WTC11 (cell line): Measurements from ENCODE around the gene GPS2. TPM values are rescaled to one million over a fixed set of nuclear protein-coding genes. Genes with fewer than 3 reads are reported as not detected.
A peak's percentile ranks its signal among the peaks of the same experiment; 100 is the strongest.
"Not testable (repeated sequence)": the region's sequence is repeated elsewhere in the genome, so short reads cannot be mapped to it uniquely, and the experiment has no call there.

Experiments
- ATAC-seq: fragments of 200-7000 bp; cut with Tn5 transposase; 2 replicates; pipeline ENCODE4 v1.10.0; 2021; ENCODE audit warnings: mild to moderate bottlenecking, moderate library complexity
- CTCF ChIA-PET: fragments of 300-600 bp; sonication (Branson Sonifier 250); formaldehyde crosslinking; loops from one replicate; lab custom pipeline; 2021; ENCODE audit warnings: antibody characterized with exemption; lab: Charles Lee
- POLR2A ChIA-PET: fragments of 350-600 bp; sonication (Branson Sonifier 250); formaldehyde crosslinking; loops from one replicate; lab custom pipeline; 2021; ENCODE audit warnings: antibody characterized with exemption; lab: Charles Lee
- DNase-seq: peaks from one replicate; pipeline ENCODE4 v3.0.0; 2021; ENCODE audit warnings: low spot score
- H3K27ac Mint-ChIP-seq: 2 replicates; pipeline ENCODE4 v1.8.0; 2021; ENCODE audit warnings: mixed read lengths
- H3K27me3 Mint-ChIP-seq: 2 replicates; pipeline ENCODE4 v1.8.0; 2021; ENCODE audit warnings: low read depth, mild to moderate bottlenecking, moderate library complexity, mixed read lengths
- H3K36me3 Mint-ChIP-seq: 2 replicates; pipeline ENCODE4 v1.8.0; 2021; ENCODE audit warnings: mixed read lengths
- H3K4me1 Mint-ChIP-seq: 2 replicates; pipeline ENCODE4 v1.8.0; 2022; ENCODE audit warnings: mixed read lengths
- H3K4me3 Mint-ChIP-seq: 2 replicates; pipeline ENCODE4 v1.8.0; 2021; ENCODE audit warnings: mild to moderate bottlenecking, moderate library complexity, mixed read lengths
- H3K9me3 Mint-ChIP-seq: 2 replicates; pipeline ENCODE4 v1.8.0; 2021; ENCODE audit warnings: mixed read lengths
- ETV6 ChIP-seq: sonication (generic); formaldehyde crosslinking; IDR thresholded peaks from 2 replicates; pipeline ENCODE4 v1.8.1; 2022; ENCODE audit warnings: mild to moderate bottlenecking, missing genetic modification reagents
- FOXK1 ChIP-seq: sonication (generic); formaldehyde crosslinking; IDR thresholded peaks from 2 replicates; pipeline ENCODE4 v1.8.0; 2022; ENCODE audit warnings: mild to moderate bottlenecking, moderate library complexity, missing genetic modification reagents
- GRHL2 ChIP-seq: fragments of 250-450 bp; sonication (Bioruptor Pico); IDR thresholded peaks from 2 replicates; pipeline ENCODE4 v1.8.0; 2022; ENCODE audit warnings: mild to moderate bottlenecking, moderate library complexity; ENCODE audit not compliant: insufficient replicate concordance, severe bottlenecking
- JAZF1 ChIP-seq: fragments of 250-450 bp; sonication (Bioruptor Pico); IDR thresholded peaks from 2 replicates; pipeline ENCODE4 v1.9.0; 2021; ENCODE audit warnings: moderate library complexity, mild to moderate bottlenecking, inconsistent platforms
- JUN ChIP-seq: sonication (generic); formaldehyde crosslinking; IDR thresholded peaks from 2 replicates; pipeline ENCODE4 v1.8.0; 2023; ENCODE audit warnings: mild to moderate bottlenecking, missing genetic modification reagents
- MYBL2 ChIP-seq: sonication (generic); formaldehyde crosslinking; IDR thresholded peaks from 2 replicates; pipeline ENCODE4 v1.8.1; 2023; ENCODE audit warnings: mild to moderate bottlenecking, moderate library complexity, missing genetic modification reagents
- NR3C1 ChIP-seq: sonication (generic); formaldehyde crosslinking; conservative IDR thresholded peaks from 2 replicates; pipeline ENCODE4 v1.8.1; 2023; ENCODE audit warnings: low read depth, mild to moderate bottlenecking, missing genetic modification reagents
- RELA ChIP-seq: sonication (generic); formaldehyde crosslinking; IDR thresholded peaks from 2 replicates; pipeline ENCODE4 v1.8.1; 2022; ENCODE audit warnings: missing genetic modification reagents, mild to moderate bottlenecking, borderline replicate concordance
- RORB ChIP-seq: fragments of 250-450 bp; sonication (Bioruptor Pico); IDR thresholded peaks from 2 replicates; pipeline ENCODE4 v1.9.0; 2021; ENCODE audit warnings: mild to moderate bottlenecking
- SMAD4 ChIP-seq: sonication (generic); formaldehyde crosslinking; IDR thresholded peaks from 2 replicates; pipeline ENCODE4 v1.8.0; 2022; ENCODE audit warnings: mild to moderate bottlenecking, missing genetic modification reagents
- TCF7 ChIP-seq: sonication (generic); formaldehyde crosslinking; IDR thresholded peaks from 2 replicates; pipeline ENCODE4 v1.8.0; 2022; ENCODE audit warnings: mild to moderate bottlenecking, low read depth, missing genetic modification reagents, moderate library complexity
- TP53 ChIP-seq: sonication (generic); formaldehyde crosslinking; IDR thresholded peaks from 2 replicates; pipeline ENCODE4 v1.8.1; 2023; ENCODE audit warnings: mild to moderate bottlenecking, missing genetic modification reagents
- ZNF317 ChIP-seq: sonication (generic); formaldehyde crosslinking; IDR thresholded peaks from 2 replicates; pipeline ENCODE4 v1.8.1; 2023; ENCODE audit warnings: low read depth, mild to moderate bottlenecking, moderate library complexity, missing genetic modification reagents, borderline replicate concordance
- total RNA-seq: library from RNA; stranded (reverse); gene quantifications from 3 replicates; pipeline ENCODE4 v1.2.3, GENCODE V29; 2021
- TF ChIP-seq, protein P1 (sequence below): sonication (generic); formaldehyde crosslinking; IDR thresholded peaks from 2 replicates; pipeline ENCODE4 v1.8.1; 2023; ENCODE audit warnings: mild to moderate bottlenecking, missing genetic modification reagents, moderate library complexity
- TF ChIP-seq, protein P2 (sequence below): sonication (generic); formaldehyde crosslinking; IDR thresholded peaks from 2 replicates; pipeline ENCODE4 v1.8.0; 2022; ENCODE audit warnings: mild to moderate bottlenecking, missing genetic modification reagents
- TF ChIP-seq, protein P3 (sequence below): fragments of 250-450 bp; sonication (Bioruptor Pico); IDR thresholded peaks from 2 replicates; pipeline ENCODE4 v1.9.0; 2021; ENCODE audit warnings: mild to moderate bottlenecking, borderline replicate concordance
- TF ChIP-seq, protein P4 (sequence below): sonication (generic); formaldehyde crosslinking; IDR thresholded peaks from 2 replicates; pipeline ENCODE4 v1.8.0; 2023; ENCODE audit warnings: mild to moderate bottlenecking, missing genetic modification reagents
- TF ChIP-seq, protein P5 (sequence below): sonication (generic); formaldehyde crosslinking; IDR thresholded peaks from 2 replicates; pipeline ENCODE4 v1.8.1; 2022; ENCODE audit warnings: missing genetic modification reagents, borderline replicate concordance
- TF ChIP-seq, protein P6 (sequence below): fragments of 250-450 bp; sonication (Bioruptor Pico); conservative IDR thresholded peaks from 2 replicates; pipeline ENCODE4 v1.9.0; 2021; ENCODE audit warnings: mild to moderate bottlenecking

Gene GPS2
- total RNA-seq, 1 experiment from 2014 or later, result 55.9 TPM

DNA sequence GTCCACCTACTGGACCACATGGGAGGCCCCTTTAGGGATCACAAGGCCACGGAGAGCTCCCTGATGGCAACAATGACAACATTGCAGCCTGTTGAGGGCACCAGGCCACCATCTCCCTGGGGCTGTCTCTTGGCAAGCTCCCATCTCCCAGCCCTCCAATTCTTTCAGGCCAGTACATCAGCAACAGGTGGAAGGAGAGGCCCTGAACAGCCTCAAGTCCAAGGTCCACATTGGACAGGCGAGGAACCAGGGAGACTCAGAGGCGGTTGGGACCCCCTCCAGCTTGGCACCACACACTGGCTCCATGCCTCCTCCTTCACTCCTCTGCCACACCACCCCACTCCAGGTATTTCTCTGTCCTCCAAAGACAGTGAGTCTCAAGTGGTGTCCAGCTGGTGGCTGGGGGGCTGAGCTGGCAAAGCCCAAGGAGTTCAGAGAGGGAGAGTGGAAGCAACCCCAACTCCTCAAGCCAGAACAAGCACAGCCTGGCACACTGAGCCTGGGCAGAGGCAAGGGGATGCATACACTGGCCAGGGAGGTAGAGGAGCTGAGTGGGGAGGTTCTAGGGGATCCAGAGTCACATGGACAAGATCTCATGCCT lies 19.9 kb upstream of the GPS2 start (continued):
- no peak for TF ChIP-seq TCF7 (CRISPR knock-in tag)
- no peak for TF ChIP-seq FOXK1 (CRISPR knock-in tag)
- no peak for TF ChIP-seq ZNF317 (CRISPR knock-in tag)
- no peak for TF ChIP-seq TP53 (CRISPR knock-in tag)
- TF ChIP-seq, protein P1, sequence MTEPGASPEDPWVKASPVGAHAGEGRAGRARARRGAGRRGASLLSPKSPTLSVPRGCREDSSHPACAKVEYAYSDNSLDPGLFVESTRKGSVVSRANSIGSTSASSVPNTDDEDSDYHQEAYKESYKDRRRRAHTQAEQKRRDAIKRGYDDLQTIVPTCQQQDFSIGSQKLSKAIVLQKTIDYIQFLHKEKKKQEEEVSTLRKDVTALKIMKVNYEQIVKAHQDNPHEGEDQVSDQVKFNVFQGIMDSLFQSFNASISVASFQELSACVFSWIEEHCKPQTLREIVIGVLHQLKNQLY, result no peak
- no peak for TF ChIP-seq JAZF1 (CRISPR knock-in tag)
- no peak for TF ChIP-seq RORB (CRISPR knock-in tag)
- TF ChIP-seq SMAD4, result no peak
- no peak for TF ChIP-seq GRHL2 (CRISPR knock-in tag)
- TF ChIP-seq RELA (CRISPR knock-in tag), result no peak
- TF ChIP-seq MYBL2 (CRISPR knock-in tag), result no peak
- TF ChIP-seq, protein P2, sequence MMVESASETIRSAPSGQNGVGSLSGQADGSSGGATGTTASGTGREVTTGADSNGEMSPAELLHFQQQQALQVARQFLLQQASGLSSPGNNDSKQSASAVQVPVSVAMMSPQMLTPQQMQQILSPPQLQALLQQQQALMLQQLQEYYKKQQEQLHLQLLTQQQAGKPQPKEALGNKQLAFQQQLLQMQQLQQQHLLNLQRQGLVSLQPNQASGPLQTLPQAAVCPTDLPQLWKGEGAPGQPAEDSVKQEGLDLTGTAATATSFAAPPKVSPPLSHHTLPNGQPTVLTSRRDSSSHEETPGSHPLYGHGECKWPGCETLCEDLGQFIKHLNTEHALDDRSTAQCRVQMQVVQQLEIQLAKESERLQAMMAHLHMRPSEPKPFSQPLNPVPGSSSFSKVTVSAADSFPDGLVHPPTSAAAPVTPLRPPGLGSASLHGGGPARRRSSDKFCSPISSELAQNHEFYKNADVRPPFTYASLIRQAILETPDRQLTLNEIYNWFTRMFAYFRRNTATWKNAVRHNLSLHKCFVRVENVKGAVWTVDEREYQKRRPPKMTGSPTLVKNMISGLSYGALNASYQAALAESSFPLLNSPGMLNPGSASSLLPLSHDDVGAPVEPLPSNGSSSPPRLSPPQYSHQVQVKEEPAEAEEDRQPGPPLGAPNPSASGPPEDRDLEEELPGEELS (CRISPR knock-in tag), result no peak
- no peak for TF ChIP-seq JUN

DNA sequence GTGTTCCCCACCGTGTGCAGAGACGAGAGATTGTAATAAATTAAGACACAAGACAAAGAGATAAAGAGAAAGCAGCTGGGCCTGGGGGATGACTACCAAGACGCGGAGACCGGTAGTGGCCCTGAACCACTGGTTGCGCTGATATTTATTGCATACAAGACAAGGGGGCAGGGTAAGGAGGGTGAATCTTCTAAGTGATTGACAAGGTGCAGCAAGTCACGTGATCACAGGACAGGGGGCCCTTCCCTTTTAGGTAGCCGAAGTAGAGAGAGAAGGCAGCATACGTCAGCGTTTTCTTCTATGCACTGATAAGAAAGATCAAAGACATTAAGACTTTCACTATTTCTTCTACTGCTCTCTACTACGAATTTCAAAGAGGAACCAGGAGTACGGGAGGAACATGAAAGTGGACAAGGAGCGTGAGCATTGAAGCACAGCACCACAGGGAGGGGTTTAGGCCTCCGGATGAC lies 17.5 kb upstream of the GPS2 start:
- H3K9me3 Mint-ChIP-seq, DNase-seq, CTCF ChIA-PET, H3K36me3 Mint-ChIP-seq, ATAC-seq, POLR2A ChIA-PET, H3K27me3 Mint-ChIP-seq, H3K4me3 Mint-ChIP-seq: not testable (repeated sequence)
- Mint-ChIP-seq H3K27ac (peak overlapping the region; percentile 39), H3K4me1 (peaks cover 46% of the 10 kb centered on the region)

DNA sequence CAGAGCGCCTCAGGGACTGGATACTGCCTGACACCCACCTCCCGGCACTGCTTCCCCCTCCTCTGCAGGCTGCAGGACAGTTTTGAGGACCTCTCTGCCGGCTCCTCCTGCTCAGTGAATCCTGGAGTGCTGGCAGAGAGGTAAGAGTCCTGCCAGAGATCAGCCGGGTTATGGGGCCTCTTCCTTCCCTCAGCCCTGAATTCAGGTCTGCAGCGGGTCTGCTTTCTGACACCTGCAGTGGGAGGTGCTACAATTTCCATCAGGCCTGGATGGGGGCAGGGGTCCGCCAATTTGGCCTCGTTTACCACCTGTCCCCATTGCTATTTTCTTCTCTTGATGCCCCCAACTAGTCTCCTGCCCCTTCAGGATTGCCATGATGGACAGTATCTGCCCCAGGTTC lies 17.0 kb upstream of the GPS2 start:
- ChIA-PET CTCF (no interaction called here), POLR2A (no interaction called here)
- Mint-ChIP-seq H3K36me3 (no peaks in the 10 kb centered on the region), H3K4me1 (peaks cover 40% of the 10 kb centered on the region), H3K9me3 (no peaks in the 10 kb centered on the region), H3K4me3 (no peak overlapping the region), H3K27me3 (no peaks in the 10 kb centered on the region), H3K27ac (peak overlapping the region; percentile 39; the same call in 1 of the 2 replicates)
- no peak for ATAC-seq
- no peak for DNase-seq
- TF ChIP-seq, protein P3, sequence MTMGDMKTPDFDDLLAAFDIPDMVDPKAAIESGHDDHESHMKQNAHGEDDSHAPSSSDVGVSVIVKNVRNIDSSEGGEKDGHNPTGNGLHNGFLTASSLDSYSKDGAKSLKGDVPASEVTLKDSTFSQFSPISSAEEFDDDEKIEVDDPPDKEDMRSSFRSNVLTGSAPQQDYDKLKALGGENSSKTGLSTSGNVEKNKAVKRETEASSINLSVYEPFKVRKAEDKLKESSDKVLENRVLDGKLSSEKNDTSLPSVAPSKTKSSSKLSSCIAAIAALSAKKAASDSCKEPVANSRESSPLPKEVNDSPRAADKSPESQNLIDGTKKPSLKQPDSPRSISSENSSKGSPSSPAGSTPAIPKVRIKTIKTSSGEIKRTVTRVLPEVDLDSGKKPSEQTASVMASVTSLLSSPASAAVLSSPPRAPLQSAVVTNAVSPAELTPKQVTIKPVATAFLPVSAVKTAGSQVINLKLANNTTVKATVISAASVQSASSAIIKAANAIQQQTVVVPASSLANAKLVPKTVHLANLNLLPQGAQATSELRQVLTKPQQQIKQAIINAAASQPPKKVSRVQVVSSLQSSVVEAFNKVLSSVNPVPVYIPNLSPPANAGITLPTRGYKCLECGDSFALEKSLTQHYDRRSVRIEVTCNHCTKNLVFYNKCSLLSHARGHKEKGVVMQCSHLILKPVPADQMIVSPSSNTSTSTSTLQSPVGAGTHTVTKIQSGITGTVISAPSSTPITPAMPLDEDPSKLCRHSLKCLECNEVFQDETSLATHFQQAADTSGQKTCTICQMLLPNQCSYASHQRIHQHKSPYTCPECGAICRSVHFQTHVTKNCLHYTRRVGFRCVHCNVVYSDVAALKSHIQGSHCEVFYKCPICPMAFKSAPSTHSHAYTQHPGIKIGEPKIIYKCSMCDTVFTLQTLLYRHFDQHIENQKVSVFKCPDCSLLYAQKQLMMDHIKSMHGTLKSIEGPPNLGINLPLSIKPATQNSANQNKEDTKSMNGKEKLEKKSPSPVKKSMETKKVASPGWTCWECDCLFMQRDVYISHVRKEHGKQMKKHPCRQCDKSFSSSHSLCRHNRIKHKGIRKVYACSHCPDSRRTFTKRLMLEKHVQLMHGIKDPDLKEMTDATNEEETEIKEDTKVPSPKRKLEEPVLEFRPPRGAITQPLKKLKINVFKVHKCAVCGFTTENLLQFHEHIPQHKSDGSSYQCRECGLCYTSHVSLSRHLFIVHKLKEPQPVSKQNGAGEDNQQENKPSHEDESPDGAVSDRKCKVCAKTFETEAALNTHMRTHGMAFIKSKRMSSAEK, result no peak
- TF ChIP-seq, protein P4, sequence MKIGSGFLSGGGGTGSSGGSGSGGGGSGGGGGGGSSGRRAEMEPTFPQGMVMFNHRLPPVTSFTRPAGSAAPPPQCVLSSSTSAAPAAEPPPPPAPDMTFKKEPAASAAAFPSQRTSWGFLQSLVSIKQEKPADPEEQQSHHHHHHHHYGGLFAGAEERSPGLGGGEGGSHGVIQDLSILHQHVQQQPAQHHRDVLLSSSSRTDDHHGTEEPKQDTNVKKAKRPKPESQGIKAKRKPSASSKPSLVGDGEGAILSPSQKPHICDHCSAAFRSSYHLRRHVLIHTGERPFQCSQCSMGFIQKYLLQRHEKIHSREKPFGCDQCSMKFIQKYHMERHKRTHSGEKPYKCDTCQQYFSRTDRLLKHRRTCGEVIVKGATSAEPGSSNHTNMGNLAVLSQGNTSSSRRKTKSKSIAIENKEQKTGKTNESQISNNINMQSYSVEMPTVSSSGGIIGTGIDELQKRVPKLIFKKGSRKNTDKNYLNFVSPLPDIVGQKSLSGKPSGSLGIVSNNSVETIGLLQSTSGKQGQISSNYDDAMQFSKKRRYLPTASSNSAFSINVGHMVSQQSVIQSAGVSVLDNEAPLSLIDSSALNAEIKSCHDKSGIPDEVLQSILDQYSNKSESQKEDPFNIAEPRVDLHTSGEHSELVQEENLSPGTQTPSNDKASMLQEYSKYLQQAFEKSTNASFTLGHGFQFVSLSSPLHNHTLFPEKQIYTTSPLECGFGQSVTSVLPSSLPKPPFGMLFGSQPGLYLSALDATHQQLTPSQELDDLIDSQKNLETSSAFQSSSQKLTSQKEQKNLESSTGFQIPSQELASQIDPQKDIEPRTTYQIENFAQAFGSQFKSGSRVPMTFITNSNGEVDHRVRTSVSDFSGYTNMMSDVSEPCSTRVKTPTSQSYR, result no peak
- TF ChIP-seq, protein P5, sequence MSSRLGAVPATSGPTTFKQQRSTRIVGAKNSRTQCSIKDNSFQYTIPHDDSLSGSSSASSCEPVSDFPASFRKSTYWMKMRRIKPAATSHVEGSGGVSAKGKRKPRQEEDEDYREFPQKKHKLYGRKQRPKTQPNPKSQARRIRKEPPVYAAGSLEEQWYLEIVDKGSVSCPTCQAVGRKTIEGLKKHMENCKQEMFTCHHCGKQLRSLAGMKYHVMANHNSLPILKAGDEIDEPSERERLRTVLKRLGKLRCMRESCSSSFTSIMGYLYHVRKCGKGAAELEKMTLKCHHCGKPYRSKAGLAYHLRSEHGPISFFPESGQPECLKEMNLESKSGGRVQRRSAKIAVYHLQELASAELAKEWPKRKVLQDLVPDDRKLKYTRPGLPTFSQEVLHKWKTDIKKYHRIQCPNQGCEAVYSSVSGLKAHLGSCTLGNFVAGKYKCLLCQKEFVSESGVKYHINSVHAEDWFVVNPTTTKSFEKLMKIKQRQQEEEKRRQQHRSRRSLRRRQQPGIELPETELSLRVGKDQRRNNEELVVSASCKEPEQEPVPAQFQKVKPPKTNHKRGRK (CRISPR knock-in tag), result no peak
- TF ChIP-seq SMAD4 (no peak), ETV6 (CRISPR knock-in tag) (no peak), NR3C1 (no peak)
- TF ChIP-seq, protein P6, sequence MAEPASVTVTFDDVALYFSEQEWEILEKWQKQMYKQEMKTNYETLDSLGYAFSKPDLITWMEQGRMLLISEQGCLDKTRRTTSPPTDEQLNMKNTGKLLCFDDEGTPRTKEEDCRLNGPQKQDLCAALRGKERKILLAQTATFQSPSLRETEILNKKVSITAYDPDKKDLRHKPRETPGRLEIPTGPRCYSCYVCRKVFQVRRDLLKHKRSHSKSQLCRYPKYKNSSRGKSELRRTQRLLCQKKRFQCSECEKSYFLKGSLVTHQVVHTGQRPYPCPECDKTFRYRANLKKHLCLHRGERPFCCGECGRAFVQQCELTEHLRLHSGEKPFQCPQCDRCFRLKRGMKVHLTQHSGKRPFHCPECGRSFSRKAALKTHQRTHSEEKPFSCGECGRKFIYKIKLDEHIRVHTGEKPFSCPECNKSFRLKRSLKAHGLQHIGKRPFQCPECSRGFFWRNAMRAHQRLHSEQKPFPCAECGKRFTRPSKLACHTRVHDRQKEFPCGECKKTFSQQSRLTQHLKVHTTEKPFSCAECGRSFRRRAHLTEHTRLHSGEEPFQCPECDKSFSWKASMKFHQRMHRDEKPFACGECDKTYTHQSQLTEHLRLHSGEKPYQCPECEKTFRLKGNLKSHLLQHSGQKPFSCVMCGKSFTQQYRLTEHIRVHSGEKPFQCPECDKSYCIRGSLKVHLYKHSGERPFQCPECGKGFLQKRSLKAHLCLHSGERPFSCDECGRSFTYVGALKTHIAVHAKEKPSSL (CRISPR knock-in tag), result no peak
